ENCODE data around the gene DIP2B. TPM values are rescaled to one million over a fixed set of nuclear protein-coding genes. Genes with fewer than 3 reads are reported as not detected.

Gene DIP2B
- total RNA-seq, 6 donors from 2014 or later, result 26.1 to 54.5 (median 29.4) TPM

- 77 to 88% methylated on average over 5 of the region's 5 CpGs for WGBS, 2 donors
- Histone ChIP-seq H3K4me3 (no peak overlapping the region), H3K27me3 (no peaks in the 10 kb centered on the region), H3K4me1 (peaks cover 0 to 4% (median 2%) of the 10 kb centered on the region in 4 donors), H3K27ac (no peak overlapping the region), H3K36me3 (peaks cover 0 to 6% (median 4%) of the 10 kb centered on the region in 4 donors), H3K9me3 (no peaks in the 10 kb centered on the region)
- ATAC-seq (ENCODE audit: low FRiP score in 2 of 2) (no peak), DNase-seq (no peak)
- TF ChIP-seq POLR2AphosphoS5 (IDR thresholded peaks at IDR 0.05) (no peak), CTCF (IDR thresholded peaks at IDR 0.05) (no peak), EP300 (IDR thresholded peaks at IDR 0.05) (no peak), POLR2A (IDR thresholded peaks at IDR 0.05) (no peak)
Measured at GRCh38 chr12:50642761-50643160, 138.0 kb downstream of the DIP2B start.

GRCh38 chr12:50647031-50647430 lies 142.2 kb downstream of the DIP2B start:
- 88 to 93% methylated on average over 8 of the region's 8 CpGs for WGBS, 2 donors
- Histone ChIP-seq H3K9me3 (no peaks in the 10 kb centered on the region), H3K36me3 (peaks cover 0 to 2% (median 0%) of the 10 kb centered on the region in 4 donors), H3K4me1 (no peaks in the 10 kb centered on the region), H3K27ac (no peak overlapping the region), H3K27me3 (no peaks in the 10 kb centered on the region), H3K4me3 (no peak overlapping the region)
- ATAC-seq (ENCODE audit: low FRiP score in 2 of 2) (no peak), DNase-seq (no peak)
- no peak for TF ChIP-seq CTCF (IDR thresholded peaks at IDR 0.05)
- no peak for TF ChIP-seq POLR2AphosphoS5 (IDR thresholded peaks at IDR 0.05)

- no peaks in the 10 kb centered on the region for H3K27me3 ChIP-seq
- H3K36me3 ChIP-seq, result no peaks in the 10 kb centered on the region
- TF ChIP-seq POLR2A (IDR thresholded peaks at IDR 0.05), result no peak
- DNase-seq (no peak), ATAC-seq (ENCODE audit: low FRiP score in 2 of 2) (no peak)
- WGBS, 2 donors, result 78 to 91% methylated on average over 2 of the region's 2 CpGs
- no peaks in the 10 kb centered on the region for H3K4me1 ChIP-seq
- no peak overlapping the region for H3K4me3 ChIP-seq
- no peaks in the 10 kb centered on the region for H3K9me3 ChIP-seq
- H3K27ac ChIP-seq, result no peak overlapping the region
Measured at GRCh38 chr12:50647479-50647878, 142.7 kb downstream of the DIP2B start.

- Histone ChIP-seq H3K36me3 (no peaks in the 10 kb centered on the region), H3K27ac (no peak overlapping the region), H3K9me3 (no peaks in the 10 kb centered on the region), H3K27me3 (no peaks in the 10 kb centered on the region), H3K4me3 (no peak overlapping the region), H3K4me1 (no peaks in the 10 kb centered on the region)
- DNase-seq (no peak), ATAC-seq (ENCODE audit: low FRiP score in 2 of 2) (no peak)
- TF ChIP-seq POLR2AphosphoS5 (IDR thresholded peaks at IDR 0.05) (no peak), CTCF (IDR thresholded peaks at IDR 0.05) (no peak), POLR2A (IDR thresholded peaks at IDR 0.05) (no peak), EP300 (IDR thresholded peaks at IDR 0.05) (no peak)
- 77 to 96% methylated on average over 3 of the region's 3 CpGs for WGBS, 2 donors
Measured at GRCh38 chr12:50650285-50650684, 145.5 kb downstream of the DIP2B start.

GRCh38 chr12:50655374-50655921 lies 150.7 kb downstream of the DIP2B start:
- Histone ChIP-seq H3K36me3 (peaks cover 0 to 5% (median 0%) of the 10 kb centered on the region in 4 donors), H3K4me1 (peaks cover 0 to 3% (median 2%) of the 10 kb centered on the region in 4 donors), H3K4me3 (no peak overlapping the region), H3K9me3 (no peaks in the 10 kb centered on the region), H3K27ac (no peak overlapping the region), H3K27me3 (no peaks in the 10 kb centered on the region)
- TF ChIP-seq EP300 (IDR thresholded peaks at IDR 0.05) (no peak), POLR2AphosphoS5 (IDR thresholded peaks at IDR 0.05) (no peak), POLR2A (IDR thresholded peaks at IDR 0.05) (no peak), CTCF (IDR thresholded peaks at IDR 0.05) (no peak)
- no peak for ATAC-seq (ENCODE audit: low FRiP score in 2 of 2)
- 90 to 93% methylated on average over 5 of the region's 5 CpGs for WGBS, 2 donors
- DNase-seq, result no peak

All from upper lobe of left lung (tissue), 6 donors.